ENCODE data around the gene HLTF.

HLTF gene

GRCh38 chr3:149042789-149043386 is 43.4 kb downstream of the HLTF start:
- H3K4me3 ChIP-seq (ENCODE audit: extremely low read depth, insufficient read depth, low read length, poor library complexity, severe bottlenecking), result no peak overlapping the region
- no CpG with 5 or more reads among the region's 1 CpG for WGBS, 2 experiments (ENCODE audit: insufficient coverage in 2 of 2)
- no peak overlapping the region for H3K27ac ChIP-seq (ENCODE audit: low read depth, low read length, severe bottlenecking)
- H3K4me1 ChIP-seq (ENCODE audit: control insufficient read depth, insufficient read depth, low read length, poor library complexity, severe bottlenecking), result no peaks in the 10 kb centered on the region
- peaks cover 36% of the 10 kb centered on the region for H3K36me3 ChIP-seq (ENCODE audit: control insufficient read depth, insufficient read depth, low read length)
- H3K9me3 ChIP-seq (ENCODE audit: control insufficient read depth, low read length), result no peaks in the 10 kb centered on the region

- no peaks in the 10 kb centered on the region for H3K4me1 ChIP-seq (ENCODE audit: control insufficient read depth, insufficient read depth, low read length, poor library complexity, severe bottlenecking)
- no peak overlapping the region for H3K4me3 ChIP-seq (ENCODE audit: extremely low read depth, insufficient read depth, low read length, poor library complexity, severe bottlenecking)
- H3K36me3 ChIP-seq (ENCODE audit: control insufficient read depth, insufficient read depth, low read length), result peaks cover 43% of the 10 kb centered on the region
- H3K27ac ChIP-seq (ENCODE audit: low read depth, low read length, severe bottlenecking), result no peak overlapping the region
- 93% methylated on average over 1 of the region's 2 CpGs; no CpG with 5 or more reads in 1 of the 2 experiments for WGBS, 2 experiments (ENCODE audit: insufficient coverage in 2 of 2)
- no peaks in the 10 kb centered on the region for H3K9me3 ChIP-seq (ENCODE audit: control insufficient read depth, low read length)
Observed at GRCh38 chr3:149038322-149038721, 48.0 kb downstream of the HLTF start.

GRCh38 chr3:149037684-149038083 is 48.6 kb downstream of the HLTF start:
- WGBS, 2 experiments (ENCODE audit: insufficient coverage in 2 of 2), result 95% methylated on average over 4 of the region's 4 CpGs; no CpG with 5 or more reads in 1 of the 2 experiments
- no peaks in the 10 kb centered on the region for H3K4me1 ChIP-seq (ENCODE audit: control insufficient read depth, insufficient read depth, low read length, poor library complexity, severe bottlenecking)
- no peaks in the 10 kb centered on the region for H3K9me3 ChIP-seq (ENCODE audit: control insufficient read depth, low read length)
- no peak overlapping the region for H3K4me3 ChIP-seq (ENCODE audit: extremely low read depth, insufficient read depth, low read length, poor library complexity, severe bottlenecking)
- peaks cover 43% of the 10 kb centered on the region for H3K36me3 ChIP-seq (ENCODE audit: control insufficient read depth, insufficient read depth, low read length)
- H3K27ac ChIP-seq (ENCODE audit: low read depth, low read length, severe bottlenecking), result no peak overlapping the region

GRCh38 chr3:149031096-149031495 is 55.2 kb downstream of the HLTF start:
- WGBS, 2 experiments (ENCODE audit: insufficient coverage in 2 of 2), result no CpG with 5 or more reads among the region's 2 CpGs
- Histone ChIP-seq H3K36me3 (ENCODE audit: control insufficient read depth, insufficient read depth, low read length) (peaks cover 26% of the 10 kb centered on the region), H3K4me3 (ENCODE audit: extremely low read depth, insufficient read depth, low read length, poor library complexity, severe bottlenecking) (no peak overlapping the region)

GRCh38 chr3:149026718-149027117 is 59.6 kb downstream of the HLTF start:
- no peak overlapping the region for H3K4me3 ChIP-seq (ENCODE audit: extremely low read depth, insufficient read depth, low read length, poor library complexity, severe bottlenecking)
- WGBS, 2 experiments (ENCODE audit: insufficient coverage in 2 of 2), result 82 to 84% methylated on average over 4 of the region's 4 CpGs
- H3K36me3 ChIP-seq (ENCODE audit: control insufficient read depth, insufficient read depth, low read length), result peaks cover 54% of the 10 kb centered on the region
- H3K4me1 ChIP-seq (ENCODE audit: control insufficient read depth, insufficient read depth, low read length, poor library complexity, severe bottlenecking), result no peaks in the 10 kb centered on the region
- H3K27ac ChIP-seq (ENCODE audit: low read depth, low read length, severe bottlenecking), result no peak overlapping the region
- peaks cover 22% of the 10 kb centered on the region for H3K9me3 ChIP-seq (ENCODE audit: control insufficient read depth, low read length)

More at GRCh38 chr3:149031096-149031495, 55.2 kb downstream of the HLTF start:
- Histone ChIP-seq H3K4me1 (ENCODE audit: control insufficient read depth, insufficient read depth, low read length, poor library complexity, severe bottlenecking) (no peaks in the 10 kb centered on the region), H3K27ac (ENCODE audit: low read depth, low read length, severe bottlenecking) (no peak overlapping the region), H3K9me3 (ENCODE audit: control insufficient read depth, low read length) (no peaks in the 10 kb centered on the region)

GRCh38 chr3:149023951-149024350 is 62.4 kb downstream of the HLTF start:
- Histone ChIP-seq H3K36me3 (ENCODE audit: control insufficient read depth, insufficient read depth, low read length) (peaks cover 53% of the 10 kb centered on the region), H3K4me3 (ENCODE audit: extremely low read depth, insufficient read depth, low read length, poor library complexity, severe bottlenecking) (no peak overlapping the region), H3K27ac (ENCODE audit: low read depth, low read length, severe bottlenecking) (no peak overlapping the region), H3K9me3 (ENCODE audit: control insufficient read depth, low read length) (peaks cover 22% of the 10 kb centered on the region), H3K4me1 (ENCODE audit: control insufficient read depth, insufficient read depth, low read length, poor library complexity, severe bottlenecking) (no peaks in the 10 kb centered on the region)
- WGBS, 2 experiments (ENCODE audit: insufficient coverage in 2 of 2), result 83 to 100% methylated on average over 1 to 2 of the region's 3 CpGs

- no peak overlapping the region for H3K4me3 ChIP-seq (ENCODE audit: extremely low read depth, insufficient read depth, low read length, poor library complexity, severe bottlenecking)
- no peak overlapping the region for H3K27ac ChIP-seq (ENCODE audit: low read depth, low read length, severe bottlenecking)
- H3K36me3 ChIP-seq (ENCODE audit: control insufficient read depth, insufficient read depth, low read length), result peaks cover 37% of the 10 kb centered on the region
- H3K9me3 ChIP-seq (ENCODE audit: control insufficient read depth, low read length), result peaks cover 22% of the 10 kb centered on the region
- no peaks in the 10 kb centered on the region for H3K4me1 ChIP-seq (ENCODE audit: control insufficient read depth, insufficient read depth, low read length, poor library complexity, severe bottlenecking)
- WGBS, 2 experiments (ENCODE audit: insufficient coverage in 2 of 2), result no CpG with 5 or more reads among the region's 1 CpG
Observed at GRCh38 chr3:149021830-149022229, 64.5 kb downstream of the HLTF start.

GRCh38 chr3:149020839-149021252 is 65.5 kb downstream of the HLTF start:
- Histone ChIP-seq H3K4me1 (ENCODE audit: control insufficient read depth, insufficient read depth, low read length, poor library complexity, severe bottlenecking) (no peaks in the 10 kb centered on the region), H3K9me3 (ENCODE audit: control insufficient read depth, low read length) (peaks cover 22% of the 10 kb centered on the region), H3K4me3 (ENCODE audit: extremely low read depth, insufficient read depth, low read length, poor library complexity, severe bottlenecking) (no peak overlapping the region), H3K27ac (ENCODE audit: low read depth, low read length, severe bottlenecking) (no peak overlapping the region), H3K36me3 (ENCODE audit: control insufficient read depth, insufficient read depth, low read length) (peaks cover 32% of the 10 kb centered on the region)
- WGBS, 2 experiments (ENCODE audit: insufficient coverage in 2 of 2), result 80% methylated on average over 1 of the region's 4 CpGs; no CpG with 5 or more reads in 1 of the 2 experiments

- Histone ChIP-seq H3K27ac (ENCODE audit: low read depth, low read length, severe bottlenecking) (no peak overlapping the region), H3K4me1 (ENCODE audit: control insufficient read depth, insufficient read depth, low read length, poor library complexity, severe bottlenecking) (no peaks in the 10 kb centered on the region), H3K9me3 (ENCODE audit: control insufficient read depth, low read length) (peaks cover 18% of the 10 kb centered on the region), H3K36me3 (ENCODE audit: control insufficient read depth, insufficient read depth, low read length) (peaks cover 27% of the 10 kb centered on the region), H3K4me3 (ENCODE audit: extremely low read depth, insufficient read depth, low read length, poor library complexity, severe bottlenecking) (no peak overlapping the region)
- 61 to 80% methylated on average over 2 of the region's 3 CpGs for whole genome bisulfite sequencing, 2 experiments (ENCODE audit: insufficient coverage in 2 of 2)
Observed at GRCh38 chr3:149020196-149020838, 66.0 kb downstream of the HLTF start.

GRCh38 chr3:149019580-149019979 is 66.8 kb downstream of the HLTF start:
- WGBS, 2 experiments (ENCODE audit: insufficient coverage in 2 of 2), result 81 to 95% methylated on average over 4 of the region's 4 CpGs
- H3K36me3 ChIP-seq (ENCODE audit: control insufficient read depth, insufficient read depth, low read length), result peaks cover 20% of the 10 kb centered on the region
- H3K27ac ChIP-seq (ENCODE audit: low read depth, low read length, severe bottlenecking), result no peak overlapping the region
- no peak overlapping the region for H3K4me3 ChIP-seq (ENCODE audit: extremely low read depth, insufficient read depth, low read length, poor library complexity, severe bottlenecking)
- H3K4me1 ChIP-seq (ENCODE audit: control insufficient read depth, insufficient read depth, low read length, poor library complexity, severe bottlenecking), result no peaks in the 10 kb centered on the region
- H3K9me3 ChIP-seq (ENCODE audit: control insufficient read depth, low read length), result peaks cover 10% of the 10 kb centered on the region

- H3K36me3 ChIP-seq (ENCODE audit: control insufficient read depth, insufficient read depth, low read length), result peaks cover 16% of the 10 kb centered on the region
- no peak overlapping the region for H3K27ac ChIP-seq (ENCODE audit: low read depth, low read length, severe bottlenecking)
- no peaks in the 10 kb centered on the region for H3K9me3 ChIP-seq (ENCODE audit: control insufficient read depth, low read length)
- H3K4me1 ChIP-seq (ENCODE audit: control insufficient read depth, insufficient read depth, low read length, poor library complexity, severe bottlenecking), result no peaks in the 10 kb centered on the region
- no peak overlapping the region for H3K4me3 ChIP-seq (ENCODE audit: extremely low read depth, insufficient read depth, low read length, poor library complexity, severe bottlenecking)
- WGBS, 2 experiments (ENCODE audit: insufficient coverage in 2 of 2), result 17 to 20% methylated on average over 1 of the region's 1 CpG
Observed at GRCh38 chr3:149018247-149018646, 68.1 kb downstream of the HLTF start.

Data from mesodermal cell (in vitro differentiated cells).